Karpas-422 (cell line): ENCODE results near the gene RNF141. TPM values are rescaled to one million over a fixed set of nuclear protein-coding genes. Genes with fewer than 3 reads are reported as not detected.

Experiments
- DNase-seq: peaks from one replicate; pipeline ENCODE4 v3.0.0-alpha.2; 2015
- H2AFZ ChIP-seq: fragments of 200-600 bp; sonication (generic); 2 replicates; pipeline ENCODE4 v1.6.1; 2014; ENCODE audit warnings: antibody characterized with exemption, low read length, mixed read lengths
- H3K27ac ChIP-seq: fragments of 200-600 bp; sonication (generic); 2 replicates; pipeline ENCODE4 v1.5.1; 2014; ENCODE audit warnings: mild to moderate bottlenecking, low read length, moderate library complexity
- H3K27me3 ChIP-seq: fragments of 200-600 bp; sonication (generic); 2 replicates; pipeline ENCODE4 v1.6.1; 2014; ENCODE audit warnings: low read length, mixed read lengths
- H3K36me3 ChIP-seq: fragments of 200-600 bp; sonication (generic); 2 replicates; pipeline ENCODE4 v1.6.1; 2014; ENCODE audit warnings: low read length, mixed read lengths; ENCODE audit not compliant: insufficient read depth
- H3K4me1 ChIP-seq: fragments of 200-600 bp; sonication (generic); 2 replicates; pipeline ENCODE4 v1.6.1; 2014; ENCODE audit warnings: mild to moderate bottlenecking, low read length, mixed read lengths
- H3K4me2 ChIP-seq: fragments of 200-600 bp; sonication (generic); 2 replicates; pipeline ENCODE4 v1.6.1; 2014; ENCODE audit warnings: low read length, low read depth, mild to moderate bottlenecking; ENCODE audit not compliant: poor library complexity, severe bottlenecking
- H3K4me3 ChIP-seq: fragments of 200-600 bp; sonication (generic); 2 replicates; pipeline ENCODE4 v1.5.1; 2014; ENCODE audit warnings: mild to moderate bottlenecking, antibody characterized with exemption, low read length, mixed read lengths
- H3K79me2 ChIP-seq: fragments of 200-600 bp; sonication (generic); 2 replicates; pipeline ENCODE4 v1.6.1; 2014; ENCODE audit warnings: mild to moderate bottlenecking, low read length, mixed read lengths
- H3K9ac ChIP-seq: fragments of 200-600 bp; sonication (generic); 2 replicates; pipeline ENCODE4 v1.6.0; 2014; ENCODE audit warnings: low read length
- H3K9me2 ChIP-seq: fragments of 200-600 bp; sonication (generic), shearing (Covaris generic); replicated peaks from 2 replicates; pipeline ENCODE4 v1.6.0; 2014; ENCODE audit warnings: mild to moderate bottlenecking, low read length, moderate library complexity; ENCODE audit not compliant: insufficient read depth
- H3K9me3 ChIP-seq: fragments of 300-700, 200-600 bp; sonication (generic); 2 replicates; pipeline ENCODE4 v1.6.1; 2014; ENCODE audit warnings: low read length, mixed read lengths
- H4K20me1 ChIP-seq: fragments of 200-600 bp; sonication (generic); 2 replicates; pipeline ENCODE4 v1.6.1; 2014; ENCODE audit warnings: mild to moderate bottlenecking, antibody characterized with exemption, low read length, low read depth; ENCODE audit not compliant: insufficient read depth
- total RNA-seq: library from RNA; depleted of rRNA; stranded (reverse); fragments of >200 nt; shearing (Covaris generic); gene quantifications from 2 replicates; pipeline ENCODE4 v1.2.3, GENCODE V29; 2014; ENCODE audit warnings: low replicate concordance

The RNF141 gene
- total RNA-seq, 1 experiment from 2014 or later = 12.2 TPM

DNA sequence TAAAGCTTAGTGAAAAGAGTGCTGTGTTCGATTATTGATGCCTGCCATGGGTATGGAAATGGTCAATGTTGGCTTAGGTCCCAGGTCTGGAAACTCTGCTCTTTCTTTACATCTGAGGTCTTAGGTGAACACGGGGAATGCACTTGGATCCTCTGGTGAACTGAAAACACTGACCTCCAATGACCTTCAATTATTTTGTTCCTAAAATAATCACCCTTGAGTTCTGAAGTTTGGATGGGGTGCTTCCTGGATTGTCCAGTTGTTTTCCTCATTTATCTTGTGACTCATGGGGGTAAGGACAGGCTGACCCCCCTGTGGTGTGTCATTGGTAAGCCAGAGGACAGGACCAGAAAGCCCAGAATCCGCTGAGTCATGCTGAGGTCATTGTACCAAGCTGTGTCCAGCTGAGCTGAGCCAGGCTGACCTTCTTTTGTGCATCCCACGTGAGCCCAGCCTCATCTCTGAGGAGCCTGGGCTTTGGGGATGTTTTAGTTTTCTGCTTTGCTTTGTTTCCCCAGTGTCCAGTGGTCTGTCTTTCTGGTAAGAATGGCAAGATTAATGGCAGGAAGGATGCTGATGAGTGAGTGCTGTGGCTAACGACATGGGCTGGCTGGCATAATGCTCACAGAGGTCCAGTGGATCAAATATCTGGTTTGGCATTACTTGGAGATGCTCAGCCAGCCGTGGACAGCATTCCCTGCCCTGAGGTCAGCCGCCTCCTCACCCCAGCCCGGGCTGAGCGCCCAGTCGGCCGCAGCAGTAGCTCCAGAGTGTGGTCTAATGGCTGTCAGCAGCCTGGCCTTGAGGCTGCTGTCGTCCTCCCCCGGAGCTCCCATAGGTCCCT lies 50.4 kb downstream of the RNF141 start:
- H4K20me1 ChIP-seq = no peaks in the 10 kb centered on the region
- no peaks in the 10 kb centered on the region for H3K79me2 ChIP-seq
- H3K27me3 ChIP-seq = no peaks in the 10 kb centered on the region
- DNase-seq = no peak
- H3K4me3 ChIP-seq = no peak overlapping the region
- H3K9ac ChIP-seq = no peak overlapping the region
- no peaks in the 10 kb centered on the region for H3K9me3 ChIP-seq
- no peak overlapping the region for H3K27ac ChIP-seq
- 0 out of 2 replicates have a peak, but pooled peaks cover 6% of the 10 kb centered on the region for H3K36me3 ChIP-seq
- no peak overlapping the region for H3K4me2 ChIP-seq
- H3K4me1 ChIP-seq = no peaks in the 10 kb centered on the region
- H2AFZ ChIP-seq = no peak overlapping the region
- H3K9me2 ChIP-seq = no peaks in the 10 kb centered on the region

GRCh38 chr11:10490032-10490397 lies 51.0 kb downstream of the RNF141 start:
- no peak overlapping the region for H3K4me3 ChIP-seq
- H3K9me3 ChIP-seq = no peaks in the 10 kb centered on the region
- no peak overlapping the region for H3K9ac ChIP-seq
- H3K27me3 ChIP-seq = no peaks in the 10 kb centered on the region
- no peaks in the 10 kb centered on the region for H3K4me1 ChIP-seq
- H3K79me2 ChIP-seq = no peaks in the 10 kb centered on the region
- H4K20me1 ChIP-seq = no peaks in the 10 kb centered on the region
- no peaks in the 10 kb centered on the region for H3K9me2 ChIP-seq
- 0 out of 2 replicates have a peak, but pooled peaks cover 6% of the 10 kb centered on the region for H3K36me3 ChIP-seq
- DNase-seq = no peak
- no peak overlapping the region for H3K27ac ChIP-seq
- no peak overlapping the region for H2AFZ ChIP-seq
- H3K4me2 ChIP-seq = no peak overlapping the region

DNA sequence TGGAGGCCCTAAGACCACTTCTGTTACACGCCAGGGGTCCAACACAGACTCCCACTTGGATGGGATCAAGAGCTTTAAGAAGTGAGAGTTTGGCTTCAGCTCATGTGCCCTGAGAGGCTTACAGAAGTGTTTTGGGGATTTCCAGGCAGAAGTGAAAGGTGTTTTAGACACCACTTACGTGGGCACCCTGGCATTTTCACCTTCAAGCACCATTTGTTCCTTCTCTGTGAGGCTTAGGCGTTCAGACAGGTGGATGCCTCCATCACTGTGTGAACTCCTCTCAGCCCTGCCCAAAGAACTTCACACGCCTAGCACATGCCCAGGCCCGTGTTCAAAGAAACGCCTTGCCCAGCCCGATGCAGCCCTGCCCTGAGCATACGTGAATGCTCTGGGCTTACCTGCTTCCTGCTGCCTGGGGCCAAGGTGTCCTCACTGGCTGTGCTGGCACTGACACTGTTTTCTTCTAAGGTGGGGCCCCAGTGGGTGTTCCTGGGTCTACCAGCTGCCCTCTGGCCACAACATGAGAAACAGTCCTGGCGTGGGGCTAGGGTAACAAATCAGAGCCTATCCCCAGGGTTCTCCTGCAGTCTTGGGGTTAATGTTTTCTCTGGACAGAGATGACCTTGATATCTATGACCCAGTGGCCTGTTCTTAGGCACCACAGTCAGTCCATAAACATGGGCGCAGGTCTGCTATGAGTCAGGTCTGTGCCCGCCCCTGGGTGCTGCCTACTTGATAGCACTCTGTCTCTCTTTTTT lies 51.9 kb downstream of the RNF141 start:
- Histone ChIP-seq H3K27me3 (no peaks in the 10 kb centered on the region), H3K4me1 (no peaks in the 10 kb centered on the region), H3K79me2 (no peaks in the 10 kb centered on the region), H3K9me2 (no peaks in the 10 kb centered on the region), H3K27ac (no peak overlapping the region), H3K4me2 (no peak overlapping the region), H3K4me3 (no peak overlapping the region), H3K9ac (no peak overlapping the region), H4K20me1 (no peaks in the 10 kb centered on the region), H2AFZ (no peak overlapping the region), H3K9me3 (no peaks in the 10 kb centered on the region), H3K36me3 (0 out of 2 replicates have a peak, but pooled peaks cover 6% of the 10 kb centered on the region)
- DNase-seq = no peak

DNA sequence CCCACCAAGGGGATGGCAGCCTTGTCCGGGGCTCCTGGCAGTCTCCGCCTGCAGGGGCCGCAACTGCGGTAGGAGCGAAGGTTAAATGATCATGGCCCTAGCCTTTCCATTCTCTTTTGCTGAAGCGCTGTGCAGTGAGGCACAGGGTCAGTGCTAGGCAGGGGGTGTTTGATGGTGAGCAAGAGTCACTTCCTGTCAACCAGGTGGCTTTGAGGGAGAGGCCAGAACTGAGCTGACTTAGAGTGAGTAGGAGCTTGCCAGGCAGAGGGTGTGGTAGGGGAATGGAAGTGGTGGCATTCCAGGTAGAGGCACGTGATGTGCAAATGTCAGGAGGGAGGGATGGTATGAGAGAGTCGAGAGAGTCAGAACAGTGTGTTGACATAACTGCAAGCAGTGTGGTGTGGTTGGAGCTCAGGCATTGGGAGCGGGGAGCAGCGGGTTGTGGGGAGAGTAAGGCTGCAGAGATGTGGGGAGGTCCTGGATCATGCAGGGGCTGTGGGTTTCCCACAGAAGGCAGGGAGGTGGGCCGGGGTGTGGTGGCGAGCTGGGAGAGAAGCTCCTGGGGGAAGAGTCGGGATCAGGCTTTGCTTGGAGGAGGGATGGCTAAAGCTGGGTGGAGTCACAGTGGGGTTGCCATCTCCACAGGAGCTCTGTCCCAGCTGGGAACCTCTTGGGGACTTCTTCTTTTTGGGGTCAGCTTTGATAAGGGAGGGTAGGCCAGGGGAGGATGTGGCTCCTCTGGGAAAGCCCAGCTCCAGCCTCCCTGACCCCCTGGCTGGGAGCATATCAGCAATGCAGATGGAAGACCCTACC lies 52.7 kb downstream of the RNF141 start:
- Histone ChIP-seq H3K36me3 (0 out of 2 replicates have a peak, but pooled peaks cover 6% of the 10 kb centered on the region), H4K20me1 (no peaks in the 10 kb centered on the region), H3K9me2 (no peaks in the 10 kb centered on the region), H3K9me3 (no peaks in the 10 kb centered on the region), H2AFZ (no peak overlapping the region), H3K79me2 (no peaks in the 10 kb centered on the region), H3K9ac (no peak overlapping the region), H3K27me3 (no peaks in the 10 kb centered on the region), H3K4me3 (no peak overlapping the region), H3K4me1 (no peaks in the 10 kb centered on the region), H3K4me2 (no peak overlapping the region), H3K27ac (no peak overlapping the region)
- no peak for DNase-seq

- H3K9me3 ChIP-seq = no peaks in the 10 kb centered on the region
- no peak for DNase-seq
- no peak overlapping the region for H3K27ac ChIP-seq
- H3K4me3 ChIP-seq = no peak overlapping the region
- H3K36me3 ChIP-seq = 0 out of 2 replicates have a peak, but pooled peaks cover 6% of the 10 kb centered on the region
- H3K27me3 ChIP-seq = no peaks in the 10 kb centered on the region
- H3K9me2 ChIP-seq = no peaks in the 10 kb centered on the region
- no peaks in the 10 kb centered on the region for H3K4me1 ChIP-seq
- no peak overlapping the region for H3K4me2 ChIP-seq
- no peaks in the 10 kb centered on the region for H3K79me2 ChIP-seq
- H2AFZ ChIP-seq = no peak overlapping the region
- H3K9ac ChIP-seq = no peak overlapping the region
- no peaks in the 10 kb centered on the region for H4K20me1 ChIP-seq
Observed at GRCh38 chr11:10487002-10487647, 53.9 kb downstream of the RNF141 start.

GRCh38 chr11:10486161-10486840 lies 54.7 kb downstream of the RNF141 start:
- Histone ChIP-seq H3K36me3 (0 out of 2 replicates have a peak, but pooled peaks cover 6% of the 10 kb centered on the region), H3K27me3 (no peaks in the 10 kb centered on the region), H3K9me3 (no peaks in the 10 kb centered on the region), H3K9ac (no peak overlapping the region), H3K4me1 (no peaks in the 10 kb centered on the region), H3K27ac (no peak overlapping the region), H3K79me2 (no peaks in the 10 kb centered on the region), H3K9me2 (no peaks in the 10 kb centered on the region), H2AFZ (no peak overlapping the region), H4K20me1 (no peaks in the 10 kb centered on the region), H3K4me3 (no peak overlapping the region), H3K4me2 (no peak overlapping the region)
- DNase-seq = no peak

DNA sequence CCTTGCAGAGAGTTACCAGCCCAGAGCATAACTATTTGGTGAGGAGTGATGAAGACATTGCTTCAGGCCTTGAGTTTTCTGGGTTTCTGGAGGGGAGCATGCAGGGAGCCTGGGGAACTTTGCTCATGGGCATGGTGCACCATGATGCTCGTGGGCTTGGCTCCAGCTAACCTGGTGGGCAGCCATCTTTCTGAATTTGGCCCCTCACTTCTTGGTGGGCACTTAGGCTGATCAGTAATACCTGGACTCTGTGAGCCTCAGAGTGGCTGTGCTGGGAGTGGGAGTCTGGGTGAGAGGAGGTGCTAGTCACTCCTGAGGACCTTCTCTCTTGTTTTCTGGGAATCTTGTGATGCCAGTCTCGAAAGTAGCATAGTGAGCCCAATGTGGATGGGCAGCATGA lies 55.3 kb downstream of the RNF141 start:
- Histone ChIP-seq H3K9ac (no peak overlapping the region), H3K4me1 (no peaks in the 10 kb centered on the region), H3K36me3 (0 out of 2 replicates have a peak, but pooled peaks cover 5% of the 10 kb centered on the region), H3K79me2 (no peaks in the 10 kb centered on the region), H3K4me2 (no peak overlapping the region), H3K27me3 (no peaks in the 10 kb centered on the region), H3K27ac (no peak overlapping the region), H3K9me3 (no peaks in the 10 kb centered on the region), H3K9me2 (no peaks in the 10 kb centered on the region), H2AFZ (no peak overlapping the region), H3K4me3 (no peak overlapping the region), H4K20me1 (no peaks in the 10 kb centered on the region)
- no peak for DNase-seq
